Retina (tissue), 1 donor: ENCODE results near the gene USP24.
A peak's percentile ranks its signal among the peaks of the same experiment; 100 is the strongest.
"Not testable (repeated sequence)": the region's sequence is repeated elsewhere in the genome, so short reads cannot be mapped to it uniquely, and the experiment has no call there.

Source experiments
- DNase-seq: peaks from one replicate; pipeline ENCODE4 v3.0.0-alpha.2; 2016

USP24 gene

GRCh38 chr1:55194851-55195250, 20.3 kb downstream of the USP24 start:
- no peak for DNase-seq

DNA sequence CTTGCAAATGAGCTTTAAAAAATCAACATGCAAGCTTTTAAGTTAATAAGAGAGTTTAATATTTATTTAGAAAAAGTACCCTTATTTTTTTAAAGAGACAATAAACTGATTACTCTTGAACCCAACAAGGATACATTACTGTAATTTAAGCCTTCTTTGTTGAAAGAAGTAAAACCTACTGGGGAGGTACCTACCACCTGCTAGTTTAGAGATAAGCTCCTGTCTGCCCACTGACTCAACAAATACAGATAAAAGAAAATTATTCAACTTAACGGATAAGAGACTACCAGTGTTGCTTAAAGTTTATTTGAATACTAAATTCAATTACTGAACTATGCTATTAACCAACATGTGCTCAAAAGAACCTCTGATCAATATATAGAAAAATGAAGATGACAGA, 23.1 kb downstream of the USP24 start:
- no peak for DNase-seq

- DNase-seq = not testable (repeated sequence)
Observed at GRCh38 chr1:55191219-55191952, 23.8 kb downstream of the USP24 start.

GRCh38 chr1:55190109-55190508, 25.1 kb downstream of the USP24 start:
- no peak for DNase-seq

GRCh38 chr1:55188909-55189308, 26.3 kb downstream of the USP24 start:
- no peak for DNase-seq

- DNase-seq = no peak
Observed at GRCh38 chr1:55185832-55186231, 29.3 kb downstream of the USP24 start.

DNA sequence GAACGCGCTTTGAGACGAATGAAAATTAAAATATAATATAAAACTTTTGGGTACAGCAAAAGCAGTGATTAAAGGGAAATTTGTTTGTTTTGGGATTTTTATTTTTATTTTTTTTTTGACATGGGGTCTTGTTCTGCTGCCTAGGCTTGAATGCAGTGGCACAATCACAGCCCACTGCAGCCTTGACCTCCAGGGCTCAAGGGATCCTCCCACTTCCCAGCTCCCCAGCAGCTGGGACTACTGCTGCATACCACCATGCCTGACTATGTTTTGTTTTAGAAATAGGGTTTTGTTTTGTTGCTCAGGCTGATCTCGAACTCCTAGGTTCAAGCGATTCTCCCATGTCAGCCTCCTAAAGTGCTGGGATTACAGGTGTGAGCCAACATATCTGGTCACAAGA, 30.3 kb downstream of the USP24 start:
- DNase-seq = no peak

GRCh38 chr1:55181666-55182065, 33.5 kb downstream of the USP24 start:
- no peak for DNase-seq

GRCh38 chr1:55180075-55180670, 35.0 kb downstream of the USP24 start:
- no peak for DNase-seq

GRCh38 chr1:55179177-55179835, 35.9 kb downstream of the USP24 start:
- no peak for DNase-seq

DNA sequence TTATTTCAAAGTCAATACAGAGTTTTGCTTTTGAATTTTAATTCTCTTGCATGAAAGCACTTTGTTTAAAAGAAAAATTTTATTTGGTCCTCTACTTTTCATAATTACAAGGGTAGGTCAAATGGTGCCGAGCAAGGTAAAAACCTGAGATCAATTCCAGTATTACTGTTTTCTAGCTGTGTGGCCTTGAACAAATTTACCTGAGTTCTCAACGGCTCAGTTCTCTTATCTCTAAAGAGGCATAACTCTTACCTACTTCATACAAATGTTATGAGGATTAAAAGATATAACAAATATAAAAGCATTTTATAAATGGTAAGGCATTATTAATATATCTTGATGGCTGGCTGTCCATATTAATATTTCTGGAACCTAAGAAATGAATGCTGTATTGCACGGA, 42.5 kb downstream of the USP24 start:
- no peak for DNase-seq

- no peak for DNase-seq
Observed at GRCh38 chr1:55172272-55172671, 42.9 kb downstream of the USP24 start.

DNA sequence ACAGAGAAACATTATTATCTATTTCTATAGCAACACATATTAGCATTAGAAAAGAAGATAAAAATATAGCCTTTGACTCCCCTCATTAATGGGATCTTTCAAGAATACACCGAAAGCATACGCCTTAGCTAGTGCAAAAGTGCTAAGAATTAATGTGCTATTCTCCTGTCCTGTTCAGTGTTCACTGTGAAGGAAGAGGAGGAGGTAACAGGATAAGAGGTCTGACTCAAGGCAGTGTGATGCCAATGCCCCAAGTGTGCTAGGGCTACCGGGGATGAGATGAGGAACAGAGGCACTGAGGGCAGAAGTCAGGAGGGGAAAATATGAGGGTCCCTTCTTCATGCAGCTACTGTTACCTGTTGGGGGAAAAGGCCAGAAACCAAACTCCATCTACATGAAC, 43.5 kb downstream of the USP24 start:
- no peak for DNase-seq

DNA sequence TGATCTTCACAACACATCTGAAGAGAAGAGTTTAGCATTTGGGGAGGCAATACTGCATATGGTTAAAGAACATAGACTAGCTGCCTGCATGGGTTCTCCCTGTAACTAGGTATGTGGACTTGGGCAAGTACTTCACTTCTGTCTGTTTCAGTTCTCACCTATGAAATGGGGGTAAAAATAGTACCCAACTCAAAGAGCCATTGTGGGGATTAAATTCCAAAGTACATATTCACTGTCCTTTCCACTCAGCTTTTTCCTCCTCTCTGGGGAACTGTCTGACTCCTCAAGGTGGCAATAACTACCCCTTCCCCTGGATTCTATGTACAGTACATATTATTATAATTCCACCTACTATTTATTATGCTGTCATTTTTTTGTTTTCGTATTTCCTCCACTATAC, 44.7 kb downstream of the USP24 start:
- no peak for DNase-seq

- no peak for DNase-seq
Observed at GRCh38 chr1:55169126-55169525, 46.0 kb downstream of the USP24 start.

- DNase-seq = no peak
Observed at GRCh38 chr1:55168353-55168752, 46.8 kb downstream of the USP24 start.

DNA sequence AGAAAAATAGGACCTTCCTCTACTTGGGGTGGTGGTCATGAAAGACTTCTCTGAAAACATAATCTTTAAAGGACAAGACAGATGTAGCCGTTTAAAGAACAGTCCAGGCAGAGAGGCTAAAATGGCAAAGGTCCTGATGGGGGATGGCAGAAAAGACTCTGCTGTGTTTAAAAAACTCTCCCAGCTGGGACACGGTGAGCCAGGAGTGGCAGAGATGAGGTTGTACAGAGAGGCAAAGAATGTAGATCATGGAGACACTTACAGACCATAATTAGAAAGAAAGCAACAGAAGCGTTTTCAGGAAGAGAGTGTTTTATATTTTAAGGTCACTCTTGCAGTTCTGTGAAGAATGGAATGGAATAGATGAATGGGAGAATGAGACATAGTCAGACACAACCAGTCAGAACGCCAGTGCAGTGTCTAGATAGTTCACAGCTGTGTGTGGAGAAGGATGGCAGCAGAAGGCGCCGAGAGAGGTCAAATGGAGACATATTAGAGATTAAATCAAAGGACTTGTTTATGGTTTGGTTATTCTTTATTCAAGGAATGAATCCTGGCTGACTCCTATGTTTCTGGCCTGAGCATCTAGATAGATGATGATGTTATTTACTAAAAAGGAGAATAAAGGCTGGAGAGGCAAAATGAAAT, 47.8 kb downstream of the USP24 start:
- no peak for DNase-seq

DNA sequence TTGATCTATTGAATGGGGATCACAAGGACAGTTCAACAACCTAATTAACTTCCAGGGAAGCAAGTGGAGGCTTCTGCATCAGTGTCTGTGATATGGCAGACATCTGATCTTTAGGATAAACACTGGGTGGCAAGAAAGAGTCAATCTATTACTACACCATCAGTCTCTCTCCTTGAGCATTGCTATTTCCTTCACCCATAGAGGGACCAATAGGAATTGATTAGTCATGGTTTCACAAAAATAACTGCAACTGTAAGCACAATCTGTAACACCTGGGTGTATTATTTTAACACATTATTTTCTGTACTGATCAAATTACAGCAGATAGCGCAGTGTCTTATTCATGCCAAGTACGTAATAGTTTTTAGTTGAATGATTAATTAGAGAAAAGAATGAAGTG, 50.3 kb downstream of the USP24 start:
- DNase-seq = no peak

DNA sequence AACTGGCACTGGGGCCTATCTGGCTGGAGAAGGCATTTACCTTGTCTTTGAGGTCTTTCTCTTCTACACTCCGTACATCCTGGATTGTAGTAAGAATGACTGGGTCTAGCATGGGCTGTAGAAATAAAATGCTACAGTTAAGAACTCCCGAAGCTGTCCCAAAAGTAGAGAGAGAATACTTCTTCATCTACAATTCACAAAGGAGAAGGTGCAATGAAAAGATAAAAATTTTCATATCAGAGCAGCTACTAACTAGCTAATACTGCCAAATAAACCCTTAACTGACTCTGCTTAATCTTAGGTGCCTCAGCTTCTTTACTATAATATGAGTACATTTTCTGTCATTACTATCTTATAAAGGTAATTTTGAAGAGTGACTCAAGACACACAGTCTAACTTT, 55.6 kb downstream of the USP24 start:
- DNase-seq = no peak

DNA sequence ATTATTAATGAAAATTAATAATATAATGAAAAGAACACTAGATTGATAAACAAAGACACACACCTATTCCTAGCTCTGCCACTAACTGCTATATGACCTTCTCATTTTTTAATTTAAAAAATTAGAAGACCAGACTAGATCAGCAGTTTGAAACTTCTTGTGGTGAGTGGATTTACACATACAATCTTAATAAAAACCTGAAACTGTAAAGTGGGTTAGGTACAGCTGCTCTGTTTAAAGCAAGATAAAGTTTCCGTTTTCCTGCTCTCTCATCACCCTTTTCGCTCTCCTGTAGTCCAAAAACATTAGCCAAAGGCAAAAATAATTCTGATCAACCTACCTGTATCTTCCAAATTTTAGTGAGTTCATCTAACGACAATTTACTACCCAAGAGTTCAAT, 58.6 kb downstream of the USP24 start:
- no peak for DNase-seq

DNA sequence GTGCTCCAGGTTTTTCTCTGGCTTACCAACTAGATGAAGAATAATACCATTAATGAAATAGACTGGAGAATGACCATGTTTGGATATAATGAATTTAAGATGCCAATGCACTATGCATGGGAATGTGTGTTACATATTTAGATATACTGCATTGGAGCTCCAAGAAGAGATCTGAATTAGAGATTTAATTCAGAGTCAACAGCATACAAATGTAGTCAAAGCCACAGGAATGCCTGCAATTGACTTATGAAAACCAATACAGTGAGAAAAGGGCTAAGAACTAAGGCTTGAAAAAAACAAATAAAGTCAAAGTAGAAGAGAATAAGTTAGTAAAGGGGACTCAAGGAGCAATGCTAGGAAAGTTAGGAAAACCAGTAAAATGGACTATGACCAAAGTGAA, 59.1 kb downstream of the USP24 start:
- DNase-seq = no peak

DNA sequence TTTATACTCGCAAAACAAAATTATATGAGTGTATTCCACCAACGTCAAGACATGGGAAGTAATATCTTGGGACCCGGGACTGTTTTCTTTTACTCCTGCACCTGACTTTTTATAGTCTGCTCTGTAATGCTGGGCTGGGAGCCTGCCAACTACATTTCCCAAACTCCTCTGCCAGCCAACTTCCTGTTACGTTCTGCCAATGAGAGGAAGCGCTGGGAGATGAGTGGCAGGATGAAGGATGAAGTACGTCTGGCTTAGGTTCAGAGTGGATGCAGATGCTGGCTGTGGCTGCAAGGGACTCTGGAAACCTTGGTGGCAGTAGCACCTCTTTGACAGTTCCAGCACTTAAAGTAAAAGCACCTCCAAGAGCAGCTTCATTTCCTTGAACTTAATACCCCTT, 59.6 kb downstream of the USP24 start:
- DNase-seq = no peak

DNA sequence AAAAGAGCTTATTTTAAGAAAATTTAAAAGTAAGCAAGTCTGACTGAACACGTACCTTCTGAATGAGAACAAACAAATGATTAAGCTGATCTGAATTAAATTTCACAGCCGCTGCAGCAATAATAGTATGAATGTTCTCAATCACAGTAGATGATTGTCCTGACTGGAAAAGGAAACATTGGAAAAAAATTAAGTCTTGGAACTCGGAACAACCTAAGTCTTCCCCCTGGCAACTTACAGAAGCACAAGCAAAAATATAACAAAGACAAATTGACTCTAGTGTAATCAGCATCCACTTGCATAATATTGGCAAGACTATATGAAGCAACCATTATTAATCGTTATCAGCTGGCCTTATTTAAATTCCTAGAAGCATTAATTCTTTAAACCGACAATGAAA, 60.5 kb downstream of the USP24 start:
- no peak for DNase-seq

DNA sequence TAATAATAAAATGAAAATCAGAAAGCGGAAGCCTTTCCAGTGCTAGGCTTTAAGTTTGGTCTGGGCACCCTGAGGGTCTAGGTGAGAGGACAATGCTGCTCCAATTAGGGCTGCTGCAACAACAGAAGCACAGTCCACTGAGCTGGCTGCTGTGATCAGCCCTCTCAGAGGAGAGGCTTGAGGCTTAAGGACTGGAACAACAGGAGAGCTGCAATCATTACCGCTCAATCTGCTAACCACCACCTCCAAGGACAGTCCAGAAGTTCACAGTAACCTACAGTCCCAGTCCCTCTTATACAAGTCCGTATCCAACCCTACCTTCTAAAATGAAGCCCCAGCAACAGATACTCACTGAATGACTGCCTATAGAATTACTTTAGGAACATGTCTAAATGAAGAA, 62.1 kb downstream of the USP24 start:
- peak; percentile 7 for DNase-seq
